Measurements from ENCODE around the gene ARPC1B.
"Not testable (repeated sequence)": the region's sequence is repeated elsewhere in the genome, so short reads cannot be mapped to it uniquely, and the experiment has no call there.

The ARPC1B gene

DNA sequence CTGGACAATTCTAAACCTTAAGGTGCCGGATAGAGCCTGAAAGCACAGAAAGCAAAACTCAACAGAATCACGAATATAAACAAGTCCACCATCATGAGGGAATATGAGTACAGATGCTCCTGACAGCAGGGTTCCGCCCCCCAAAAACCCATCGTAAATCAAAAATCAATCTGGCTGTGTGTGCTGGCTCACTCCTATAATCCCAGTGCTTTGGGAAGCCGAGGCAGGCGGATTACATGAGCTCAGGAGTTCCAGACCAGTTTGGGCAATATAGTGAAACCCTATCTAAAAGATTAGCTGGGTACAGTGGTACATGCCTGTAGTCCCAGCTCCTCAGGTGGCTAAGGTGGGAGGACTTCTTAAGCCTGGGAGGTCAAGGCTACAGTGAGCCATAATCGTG lies 46.5 kb downstream of the ARPC1B start:
- H3K4me3 ChIP-seq (replicated peaks in 1 of 2; ENCODE audit: low read depth in 2 of 2, low read length in 2 of 2): no peak overlapping the region
- TF ChIP-seq, protein P1, sequence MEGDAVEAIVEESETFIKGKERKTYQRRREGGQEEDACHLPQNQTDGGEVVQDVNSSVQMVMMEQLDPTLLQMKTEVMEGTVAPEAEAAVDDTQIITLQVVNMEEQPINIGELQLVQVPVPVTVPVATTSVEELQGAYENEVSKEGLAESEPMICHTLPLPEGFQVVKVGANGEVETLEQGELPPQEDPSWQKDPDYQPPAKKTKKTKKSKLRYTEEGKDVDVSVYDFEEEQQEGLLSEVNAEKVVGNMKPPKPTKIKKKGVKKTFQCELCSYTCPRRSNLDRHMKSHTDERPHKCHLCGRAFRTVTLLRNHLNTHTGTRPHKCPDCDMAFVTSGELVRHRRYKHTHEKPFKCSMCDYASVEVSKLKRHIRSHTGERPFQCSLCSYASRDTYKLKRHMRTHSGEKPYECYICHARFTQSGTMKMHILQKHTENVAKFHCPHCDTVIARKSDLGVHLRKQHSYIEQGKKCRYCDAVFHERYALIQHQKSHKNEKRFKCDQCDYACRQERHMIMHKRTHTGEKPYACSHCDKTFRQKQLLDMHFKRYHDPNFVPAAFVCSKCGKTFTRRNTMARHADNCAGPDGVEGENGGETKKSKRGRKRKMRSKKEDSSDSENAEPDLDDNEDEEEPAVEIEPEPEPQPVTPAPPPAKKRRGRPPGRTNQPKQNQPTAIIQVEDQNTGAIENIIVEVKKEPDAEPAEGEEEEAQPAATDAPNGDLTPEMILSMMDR (IDR thresholded peaks at IDR 0.05; ENCODE audit: low read depth, low read length): no peak
- DNase-seq (ENCODE audit: low read depth in 2 of 2): no peak

DNA sequence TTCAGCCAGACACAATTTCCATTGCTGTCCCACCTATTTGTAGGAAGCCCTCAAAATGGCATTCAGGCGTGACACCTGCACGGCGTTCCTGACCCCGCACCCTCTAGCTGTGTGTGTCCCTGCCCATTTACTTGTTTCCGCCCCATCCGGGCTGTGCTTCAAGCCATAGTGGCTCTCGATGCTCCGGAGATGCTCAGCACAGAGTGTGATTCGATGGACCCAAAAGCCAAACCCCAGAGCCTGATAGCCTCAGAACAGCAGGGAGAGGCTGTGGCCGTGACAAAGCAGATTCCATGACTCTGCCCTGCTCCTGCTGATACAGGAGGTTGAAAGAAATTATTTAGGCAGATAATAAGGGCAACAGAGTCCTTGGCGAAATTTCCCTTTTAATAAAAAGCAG lies 47.7 kb downstream of the ARPC1B start:
- no peak for DNase-seq (ENCODE audit: low read depth in 2 of 2)
- TF ChIP-seq, protein P1 (IDR thresholded peaks at IDR 0.05; ENCODE audit: low read depth, low read length): no peak
- no peak overlapping the region for H3K4me3 ChIP-seq (replicated peaks in 1 of 2; ENCODE audit: low read depth in 2 of 2, low read length in 2 of 2)

DNA sequence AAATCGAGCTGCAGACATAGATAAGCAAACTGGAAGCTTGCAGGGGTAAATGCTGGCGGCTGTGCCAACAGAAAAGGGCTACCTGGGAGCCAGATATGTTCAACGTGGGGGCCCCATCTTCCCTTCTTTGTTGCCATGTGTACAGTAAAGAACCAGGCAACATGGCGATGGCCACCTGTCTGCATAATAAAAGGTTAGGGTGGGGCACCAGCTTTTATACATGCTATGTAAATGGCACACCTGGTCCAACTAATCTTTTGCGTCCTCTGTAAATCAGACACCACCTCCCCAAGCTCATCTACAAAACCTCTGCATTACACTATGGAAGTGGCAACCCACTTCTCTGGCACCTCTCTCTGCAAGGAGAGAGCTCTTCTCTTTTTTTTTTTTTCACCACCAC lies 48.1 kb downstream of the ARPC1B start:
- no peak for DNase-seq (ENCODE audit: low read depth in 2 of 2)
- TF ChIP-seq, protein P1 (IDR thresholded peaks at IDR 0.05; ENCODE audit: low read depth, low read length): no peak

DNA sequence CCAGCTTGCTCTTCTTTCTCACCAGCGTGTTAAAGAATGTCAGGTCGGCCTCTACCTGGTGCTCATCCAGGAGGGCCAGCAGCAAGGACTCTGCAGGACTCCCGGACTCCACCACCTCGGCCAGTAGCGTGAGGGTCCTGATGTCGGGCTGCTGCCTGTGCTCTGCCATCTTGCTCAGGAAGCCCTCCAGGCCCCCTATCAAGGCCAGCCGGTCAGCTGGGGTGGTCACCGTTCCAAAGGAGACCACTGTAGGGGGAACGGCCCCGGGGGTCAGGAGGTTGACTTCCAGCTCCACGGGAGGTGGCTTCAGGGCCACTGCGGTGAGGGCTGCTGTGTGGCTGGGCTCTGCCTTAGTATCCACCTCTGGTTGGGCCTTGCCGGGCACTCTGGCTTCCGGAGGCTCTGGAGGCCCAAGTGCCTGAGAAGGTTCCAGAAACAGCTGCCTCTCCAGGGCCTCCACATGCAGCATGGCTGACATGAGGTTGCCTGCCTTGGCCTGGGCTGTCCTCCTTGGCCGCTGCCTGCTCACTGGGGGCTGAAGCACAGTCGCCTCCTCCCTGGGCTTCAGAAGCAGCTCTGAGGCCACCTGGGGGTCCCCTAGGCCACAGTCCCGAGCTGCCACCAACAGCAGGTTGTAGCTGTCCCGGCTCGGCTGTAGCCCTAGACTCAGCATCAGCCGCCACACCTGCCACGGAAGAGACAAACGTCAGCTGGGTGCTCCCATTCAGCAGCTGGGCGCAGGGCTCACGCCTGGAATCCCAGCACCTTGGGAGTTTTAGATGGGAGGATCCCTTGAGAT lies 50.6 kb downstream of the ARPC1B start:
- no peak for DNase-seq (ENCODE audit: low read depth in 2 of 2)
- TF ChIP-seq, protein P1 (IDR thresholded peaks at IDR 0.05; ENCODE audit: low read depth, low read length): no peak
- H3K4me3 ChIP-seq (replicated peaks in 1 of 2; ENCODE audit: low read depth in 2 of 2, low read length in 2 of 2): no peak overlapping the region

More for the DNA sequence above, 48.1 kb downstream of the ARPC1B start:
- no peak overlapping the region for H3K4me3 ChIP-seq (replicated peaks in 1 of 2; ENCODE audit: low read depth in 2 of 2, low read length in 2 of 2)

DNA sequence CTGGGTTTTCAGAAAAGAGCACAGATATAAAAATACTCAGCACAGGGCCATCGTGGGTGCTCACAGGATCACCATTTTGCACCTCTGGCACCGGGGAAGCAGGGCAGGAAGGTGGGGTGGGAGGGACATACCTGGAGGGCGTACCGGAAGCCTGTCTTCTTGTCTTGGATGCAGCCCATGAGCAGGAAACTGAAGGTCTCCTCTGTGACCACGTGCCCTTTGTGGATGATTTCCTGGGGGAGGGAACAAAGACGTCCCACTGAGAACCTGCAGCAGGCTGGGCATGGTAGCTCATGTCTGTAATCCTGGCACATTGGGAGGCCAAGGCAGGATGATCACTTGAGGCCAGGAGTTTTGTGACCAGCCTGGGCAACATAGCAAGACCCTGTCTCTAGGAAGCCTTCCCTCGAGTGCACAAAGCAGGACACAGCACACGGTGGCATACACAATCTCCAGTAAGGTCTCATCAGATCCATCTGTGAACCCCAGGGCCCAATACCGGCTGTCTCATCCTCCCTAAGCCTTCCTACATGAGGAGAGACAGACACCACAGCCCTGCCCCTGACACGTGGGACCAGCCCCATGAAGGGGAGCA lies 54.5 kb downstream of the ARPC1B start:
- TF ChIP-seq, protein P1 (IDR thresholded peaks at IDR 0.05; ENCODE audit: low read depth, low read length): no peak
- no peak for DNase-seq (ENCODE audit: low read depth in 2 of 2)

DNA sequence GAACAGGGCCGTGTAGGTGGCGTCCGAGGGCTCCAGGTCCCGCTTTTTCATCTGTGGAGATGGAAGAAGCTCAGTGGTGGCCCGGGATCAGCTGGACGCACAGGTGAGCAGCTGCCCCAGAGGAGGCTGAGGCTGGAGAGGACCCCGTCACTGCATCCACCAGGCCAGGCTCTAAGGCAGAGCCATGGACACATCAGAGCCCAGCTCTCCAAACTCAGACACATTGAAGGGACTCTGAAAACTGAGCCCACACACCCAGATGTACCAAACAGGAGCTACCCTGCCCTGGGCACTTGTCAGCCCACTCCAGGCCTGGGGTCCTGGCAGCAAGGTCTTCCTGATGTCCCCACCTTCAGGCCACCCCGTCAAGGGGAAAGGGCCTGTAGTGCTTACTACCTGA lies 55.2 kb downstream of the ARPC1B start:
- no peak overlapping the region for H3K4me3 ChIP-seq (replicated peaks in 1 of 2; ENCODE audit: low read depth in 2 of 2, low read length in 2 of 2)
- DNase-seq (ENCODE audit: low read depth in 2 of 2): no peak
- TF ChIP-seq, protein P1 (IDR thresholded peaks at IDR 0.05; ENCODE audit: low read depth, low read length): no peak

More for the DNA sequence above, 54.5 kb downstream of the ARPC1B start:
- H3K4me3 ChIP-seq (replicated peaks in 1 of 2; ENCODE audit: low read depth in 2 of 2, low read length in 2 of 2): no peak overlapping the region

DNA sequence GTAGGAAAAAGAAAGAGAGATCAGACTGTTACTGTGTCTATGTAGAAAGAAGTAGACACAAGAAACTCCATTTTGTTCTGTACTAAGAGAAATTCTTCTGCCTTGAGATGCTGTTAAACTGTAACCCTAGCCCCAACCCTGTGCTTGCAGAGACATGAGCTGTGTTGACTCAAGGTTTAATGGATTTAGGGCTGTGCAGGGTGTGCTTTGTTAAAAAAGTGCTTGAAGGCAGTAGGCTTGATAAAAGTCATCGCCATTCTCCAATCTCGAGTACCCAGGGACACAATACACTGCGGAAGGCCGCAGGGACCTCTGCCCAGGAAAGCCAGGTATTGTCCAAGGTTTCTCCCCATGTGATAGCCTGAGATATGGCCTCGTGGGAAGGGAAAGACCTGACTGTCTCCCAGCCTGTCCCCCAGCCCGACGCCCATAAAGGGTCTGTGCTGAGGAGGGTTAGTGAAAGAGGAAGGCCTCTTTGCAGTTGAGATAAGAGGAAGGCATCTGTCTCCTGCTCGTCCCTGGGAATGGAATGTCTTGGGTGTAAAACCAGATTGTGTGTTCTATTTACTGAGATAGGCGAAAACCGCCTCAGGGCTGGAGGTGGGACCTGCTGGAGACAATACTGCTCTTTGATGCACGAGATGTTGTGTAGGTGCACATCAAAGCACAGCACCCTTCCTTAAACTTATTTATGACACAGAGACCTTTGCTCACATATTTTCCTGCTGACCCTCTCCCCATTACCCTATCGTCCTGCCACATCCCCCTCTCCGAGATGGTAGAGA lies 57.4 kb downstream of the ARPC1B start:
- DNase-seq (ENCODE audit: low read depth in 2 of 2); H3K4me3 ChIP-seq (replicated peaks in 1 of 2; ENCODE audit: low read depth in 2 of 2, low read length in 2 of 2): not testable (repeated sequence)

Measured in cardiac fibroblast (primary cell).